WTC11 (cell line): ENCODE results near the gene FRRS1.

ENCODE experiments used
- CREB1 ChIP-seq: sonication (generic); formaldehyde crosslinking; IDR thresholded peaks from 2 replicates; pipeline ENCODE4 v1.8.0; 2023; ENCODE audit warnings: mild to moderate bottlenecking, missing genetic modification reagents
- CREM ChIP-seq: sonication (generic); formaldehyde crosslinking; IDR thresholded peaks from 2 replicates; pipeline ENCODE4 v1.8.1; 2022; ENCODE audit warnings: mild to moderate bottlenecking, missing genetic modification reagents, moderate library complexity
- ELF4 ChIP-seq: sonication (generic); formaldehyde crosslinking; IDR thresholded peaks from 2 replicates; pipeline ENCODE4 v1.8.1; 2022; ENCODE audit warnings: low read depth, mild to moderate bottlenecking, moderate library complexity, missing genetic modification reagents
- JUN ChIP-seq: sonication (generic); formaldehyde crosslinking; IDR thresholded peaks from 2 replicates; pipeline ENCODE4 v1.8.0; 2023; ENCODE audit warnings: mild to moderate bottlenecking, missing genetic modification reagents
- NR2C2 ChIP-seq: sonication (generic); formaldehyde crosslinking; IDR thresholded peaks from 2 replicates; pipeline ENCODE4 v1.8.0; 2022; ENCODE audit warnings: mild to moderate bottlenecking, missing genetic modification reagents
- SP1 ChIP-seq: sonication (generic); formaldehyde crosslinking; conservative IDR thresholded peaks from 2 replicates; pipeline ENCODE4 v1.8.1; 2022; ENCODE audit warnings: missing genetic modification reagents
- TP53 ChIP-seq: sonication (generic); formaldehyde crosslinking; IDR thresholded peaks from 2 replicates; pipeline ENCODE4 v1.8.1; 2023; ENCODE audit warnings: mild to moderate bottlenecking, missing genetic modification reagents
- TF ChIP-seq, protein P1 (sequence below): sonication (generic); formaldehyde crosslinking; IDR thresholded peaks from 2 replicates; pipeline ENCODE4 v1.8.0; 2022; ENCODE audit warnings: mild to moderate bottlenecking, missing genetic modification reagents
- TF ChIP-seq, protein P2 (sequence below): fragments of 200-600 bp; IDR thresholded peaks from 2 replicates; pipeline ENCODE4 v1.8.0; 2022; ENCODE audit warnings: antibody characterized with exemption
- TF ChIP-seq, protein P3 (sequence below): sonication (generic); formaldehyde crosslinking; conservative IDR thresholded peaks from 2 replicates; pipeline ENCODE4 v1.8.1; 2023; ENCODE audit warnings: mild to moderate bottlenecking, low read depth, missing genetic modification reagents, moderate library complexity
- TF ChIP-seq, protein P4 (sequence below): sonication (generic); formaldehyde crosslinking; IDR thresholded peaks from 2 replicates; pipeline ENCODE4 v1.8.1; 2023; ENCODE audit warnings: mild to moderate bottlenecking, missing genetic modification reagents, moderate library complexity

DNA sequence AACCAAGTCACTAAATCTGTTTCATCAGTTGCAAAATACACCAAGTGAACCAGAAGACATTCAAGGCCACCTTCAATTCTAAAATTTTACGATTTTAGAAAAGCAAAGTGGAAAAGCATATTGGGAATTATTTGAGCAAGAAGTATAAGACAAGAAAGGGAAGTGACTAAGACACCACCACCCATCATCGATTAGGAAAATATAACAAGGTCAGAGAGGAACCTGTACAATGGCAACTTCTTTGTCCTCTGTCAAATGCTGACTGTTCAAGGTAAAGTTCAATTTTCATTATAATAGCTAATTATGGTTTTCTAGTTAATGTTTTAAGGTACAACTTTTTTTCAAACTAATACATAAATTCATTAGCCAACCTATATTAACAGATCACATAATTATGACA, 10.8 kb downstream of the FRRS1 start:
- TF ChIP-seq SP1 (CRISPR knock-in tag) (no peak), NR2C2 (CRISPR knock-in tag) (no peak), CREM (CRISPR knock-in tag) (no peak), CREB1 (no peak), ELF4 (no peak), TP53 (CRISPR knock-in tag) (no peak), JUN (CRISPR knock-in tag) (no peak)
- TF ChIP-seq, protein P1, sequence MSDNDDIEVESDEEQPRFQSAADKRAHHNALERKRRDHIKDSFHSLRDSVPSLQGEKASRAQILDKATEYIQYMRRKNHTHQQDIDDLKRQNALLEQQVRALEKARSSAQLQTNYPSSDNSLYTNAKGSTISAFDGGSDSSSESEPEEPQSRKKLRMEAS (CRISPR knock-in tag), result no peak
- TF ChIP-seq, protein P2, sequence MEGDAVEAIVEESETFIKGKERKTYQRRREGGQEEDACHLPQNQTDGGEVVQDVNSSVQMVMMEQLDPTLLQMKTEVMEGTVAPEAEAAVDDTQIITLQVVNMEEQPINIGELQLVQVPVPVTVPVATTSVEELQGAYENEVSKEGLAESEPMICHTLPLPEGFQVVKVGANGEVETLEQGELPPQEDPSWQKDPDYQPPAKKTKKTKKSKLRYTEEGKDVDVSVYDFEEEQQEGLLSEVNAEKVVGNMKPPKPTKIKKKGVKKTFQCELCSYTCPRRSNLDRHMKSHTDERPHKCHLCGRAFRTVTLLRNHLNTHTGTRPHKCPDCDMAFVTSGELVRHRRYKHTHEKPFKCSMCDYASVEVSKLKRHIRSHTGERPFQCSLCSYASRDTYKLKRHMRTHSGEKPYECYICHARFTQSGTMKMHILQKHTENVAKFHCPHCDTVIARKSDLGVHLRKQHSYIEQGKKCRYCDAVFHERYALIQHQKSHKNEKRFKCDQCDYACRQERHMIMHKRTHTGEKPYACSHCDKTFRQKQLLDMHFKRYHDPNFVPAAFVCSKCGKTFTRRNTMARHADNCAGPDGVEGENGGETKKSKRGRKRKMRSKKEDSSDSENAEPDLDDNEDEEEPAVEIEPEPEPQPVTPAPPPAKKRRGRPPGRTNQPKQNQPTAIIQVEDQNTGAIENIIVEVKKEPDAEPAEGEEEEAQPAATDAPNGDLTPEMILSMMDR, result no peak
- TF ChIP-seq, protein P3, sequence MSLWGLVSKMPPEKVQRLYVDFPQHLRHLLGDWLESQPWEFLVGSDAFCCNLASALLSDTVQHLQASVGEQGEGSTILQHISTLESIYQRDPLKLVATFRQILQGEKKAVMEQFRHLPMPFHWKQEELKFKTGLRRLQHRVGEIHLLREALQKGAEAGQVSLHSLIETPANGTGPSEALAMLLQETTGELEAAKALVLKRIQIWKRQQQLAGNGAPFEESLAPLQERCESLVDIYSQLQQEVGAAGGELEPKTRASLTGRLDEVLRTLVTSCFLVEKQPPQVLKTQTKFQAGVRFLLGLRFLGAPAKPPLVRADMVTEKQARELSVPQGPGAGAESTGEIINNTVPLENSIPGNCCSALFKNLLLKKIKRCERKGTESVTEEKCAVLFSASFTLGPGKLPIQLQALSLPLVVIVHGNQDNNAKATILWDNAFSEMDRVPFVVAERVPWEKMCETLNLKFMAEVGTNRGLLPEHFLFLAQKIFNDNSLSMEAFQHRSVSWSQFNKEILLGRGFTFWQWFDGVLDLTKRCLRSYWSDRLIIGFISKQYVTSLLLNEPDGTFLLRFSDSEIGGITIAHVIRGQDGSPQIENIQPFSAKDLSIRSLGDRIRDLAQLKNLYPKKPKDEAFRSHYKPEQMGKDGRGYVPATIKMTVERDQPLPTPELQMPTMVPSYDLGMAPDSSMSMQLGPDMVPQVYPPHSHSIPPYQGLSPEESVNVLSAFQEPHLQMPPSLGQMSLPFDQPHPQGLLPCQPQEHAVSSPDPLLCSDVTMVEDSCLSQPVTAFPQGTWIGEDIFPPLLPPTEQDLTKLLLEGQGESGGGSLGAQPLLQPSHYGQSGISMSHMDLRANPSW, result no peak
- TF ChIP-seq, protein P4, sequence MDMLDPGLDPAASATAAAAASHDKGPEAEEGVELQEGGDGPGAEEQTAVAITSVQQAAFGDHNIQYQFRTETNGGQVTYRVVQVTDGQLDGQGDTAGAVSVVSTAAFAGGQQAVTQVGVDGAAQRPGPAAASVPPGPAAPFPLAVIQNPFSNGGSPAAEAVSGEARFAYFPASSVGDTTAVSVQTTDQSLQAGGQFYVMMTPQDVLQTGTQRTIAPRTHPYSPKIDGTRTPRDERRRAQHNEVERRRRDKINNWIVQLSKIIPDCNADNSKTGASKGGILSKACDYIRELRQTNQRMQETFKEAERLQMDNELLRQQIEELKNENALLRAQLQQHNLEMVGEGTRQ (CRISPR knock-in tag), result no peak
